ENCODE measurements around the gene ZC3H18.

DNA sequence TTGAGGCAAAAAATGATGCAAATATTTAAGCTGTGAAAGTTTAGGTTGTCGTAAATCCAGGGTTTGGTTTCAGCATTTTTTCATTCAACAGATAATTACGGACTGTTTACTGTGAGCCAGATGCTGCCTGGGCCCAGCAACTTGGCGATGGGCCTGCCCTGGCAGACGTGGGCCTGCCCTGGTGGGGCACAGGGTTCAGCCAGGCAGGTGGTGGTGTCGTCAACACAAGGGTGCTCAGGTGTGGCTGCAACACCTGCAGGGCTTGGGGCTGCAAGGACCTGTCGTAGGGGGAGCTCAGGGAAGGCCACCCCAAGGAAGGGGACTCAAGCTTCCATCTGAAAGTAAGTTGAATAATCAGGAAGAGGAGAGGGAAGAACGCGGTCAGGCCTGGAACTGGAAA lies 15.1 kb downstream of the ZC3H18 start:
- TF ChIP-seq, protein P1, sequence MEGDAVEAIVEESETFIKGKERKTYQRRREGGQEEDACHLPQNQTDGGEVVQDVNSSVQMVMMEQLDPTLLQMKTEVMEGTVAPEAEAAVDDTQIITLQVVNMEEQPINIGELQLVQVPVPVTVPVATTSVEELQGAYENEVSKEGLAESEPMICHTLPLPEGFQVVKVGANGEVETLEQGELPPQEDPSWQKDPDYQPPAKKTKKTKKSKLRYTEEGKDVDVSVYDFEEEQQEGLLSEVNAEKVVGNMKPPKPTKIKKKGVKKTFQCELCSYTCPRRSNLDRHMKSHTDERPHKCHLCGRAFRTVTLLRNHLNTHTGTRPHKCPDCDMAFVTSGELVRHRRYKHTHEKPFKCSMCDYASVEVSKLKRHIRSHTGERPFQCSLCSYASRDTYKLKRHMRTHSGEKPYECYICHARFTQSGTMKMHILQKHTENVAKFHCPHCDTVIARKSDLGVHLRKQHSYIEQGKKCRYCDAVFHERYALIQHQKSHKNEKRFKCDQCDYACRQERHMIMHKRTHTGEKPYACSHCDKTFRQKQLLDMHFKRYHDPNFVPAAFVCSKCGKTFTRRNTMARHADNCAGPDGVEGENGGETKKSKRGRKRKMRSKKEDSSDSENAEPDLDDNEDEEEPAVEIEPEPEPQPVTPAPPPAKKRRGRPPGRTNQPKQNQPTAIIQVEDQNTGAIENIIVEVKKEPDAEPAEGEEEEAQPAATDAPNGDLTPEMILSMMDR (IDR thresholded peaks at IDR 0.05), result no peak
- no peak for TF ChIP-seq POLR2A (IDR thresholded peaks at IDR 0.05)
